HG02588 (cell line): ENCODE measurements around the gene WDR36.

Source experiments
- ATAC-seq: cut with Tn5 transposase; IDR thresholded peaks from one replicate; pipeline ENCODE4 v1.9.1; 2021; ENCODE audit warnings: mild to moderate bottlenecking, moderate library complexity; ENCODE audit not compliant: unreplicated experiment

The WDR36 gene

GRCh38 chr5:111099058-111099778 is 7.1 kb downstream of the WDR36 start:
- no peak for ATAC-seq

DNA sequence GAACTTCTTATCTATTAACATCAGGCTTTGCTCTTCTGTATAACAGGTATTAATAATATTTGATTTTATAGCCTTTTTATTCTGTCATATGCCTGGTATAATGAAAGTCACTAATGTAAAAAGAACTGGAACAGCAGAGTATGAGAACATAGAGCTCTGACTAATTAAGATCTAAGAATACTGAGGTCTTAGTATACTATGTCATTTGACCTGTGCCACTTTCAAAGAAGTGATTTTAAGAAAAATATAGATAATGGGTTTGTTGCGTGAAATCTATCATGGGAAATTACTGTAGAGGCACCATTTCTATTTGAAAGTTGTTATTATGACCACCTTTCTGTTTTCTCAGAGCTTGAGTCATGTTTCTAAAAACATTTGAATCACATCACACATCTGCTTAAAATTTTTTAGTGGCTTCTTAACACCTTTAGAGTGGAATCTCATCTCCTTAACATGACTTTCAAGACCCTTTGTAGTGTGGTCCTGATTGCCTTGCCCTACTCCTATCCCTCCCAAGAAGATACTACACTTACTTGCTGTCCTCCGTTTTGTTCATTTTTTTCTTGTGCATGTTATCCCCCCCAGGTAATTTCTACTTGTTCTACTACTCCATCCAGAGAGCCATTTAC is 14.3 kb downstream of the WDR36 start:
- ATAC-seq: no peak

- ATAC-seq: no peak
Measured at GRCh38 chr5:111107371-111107770, 15.2 kb downstream of the WDR36 start.

DNA sequence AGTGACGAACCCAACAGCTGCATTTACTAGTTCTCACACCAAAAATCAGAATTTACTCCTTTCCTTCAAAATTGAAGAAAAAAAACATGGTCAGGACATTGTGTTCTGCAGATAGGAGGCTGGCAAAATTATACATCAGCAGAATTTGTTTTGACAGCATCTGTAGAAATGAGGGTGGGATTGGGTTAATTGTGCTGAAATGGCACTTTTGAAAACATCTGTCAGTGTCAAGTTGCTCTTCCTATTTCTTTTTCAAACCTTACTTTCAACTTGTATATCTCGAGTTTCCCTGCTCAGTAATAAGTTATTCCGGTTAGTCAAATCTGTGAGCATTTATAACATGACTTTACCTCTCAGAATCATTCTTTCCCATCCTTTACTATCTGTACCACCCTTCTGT is 19.8 kb downstream of the WDR36 start:
- ATAC-seq: no peak

GRCh38 chr5:111113678-111114077 is 21.5 kb downstream of the WDR36 start:
- ATAC-seq: no peak

GRCh38 chr5:111115229-111115628 is 23.1 kb downstream of the WDR36 start:
- no peak for ATAC-seq

- no peak for ATAC-seq
Measured at GRCh38 chr5:111116550-111116949, 24.4 kb downstream of the WDR36 start.

GRCh38 chr5:111117136-111117535 is 25.0 kb downstream of the WDR36 start:
- ATAC-seq: no peak

GRCh38 chr5:111119221-111119620 is 27.1 kb downstream of the WDR36 start:
- no peak for ATAC-seq

- ATAC-seq: peak; percentile 64
Measured at GRCh38 chr5:111119856-111120255, 27.7 kb downstream of the WDR36 start.

DNA sequence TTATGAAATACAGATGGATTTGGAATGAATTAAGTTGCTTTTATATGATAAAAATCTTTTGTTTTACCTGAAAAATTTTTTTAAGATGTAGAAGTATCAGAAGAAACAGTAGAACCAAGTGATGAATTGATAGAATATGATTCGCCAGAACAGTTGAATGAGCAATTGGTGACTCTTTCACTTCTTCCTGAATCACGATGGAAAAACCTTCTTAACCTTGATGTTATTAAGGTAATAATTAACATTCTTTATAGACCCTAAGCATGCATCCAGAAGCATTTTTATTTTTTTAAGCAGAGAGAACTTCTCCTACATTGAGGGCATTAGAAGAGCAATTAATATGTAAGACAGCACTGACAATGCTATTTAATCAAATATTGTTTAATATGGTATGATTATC is 28.8 kb downstream of the WDR36 start:
- ATAC-seq: no peak

DNA sequence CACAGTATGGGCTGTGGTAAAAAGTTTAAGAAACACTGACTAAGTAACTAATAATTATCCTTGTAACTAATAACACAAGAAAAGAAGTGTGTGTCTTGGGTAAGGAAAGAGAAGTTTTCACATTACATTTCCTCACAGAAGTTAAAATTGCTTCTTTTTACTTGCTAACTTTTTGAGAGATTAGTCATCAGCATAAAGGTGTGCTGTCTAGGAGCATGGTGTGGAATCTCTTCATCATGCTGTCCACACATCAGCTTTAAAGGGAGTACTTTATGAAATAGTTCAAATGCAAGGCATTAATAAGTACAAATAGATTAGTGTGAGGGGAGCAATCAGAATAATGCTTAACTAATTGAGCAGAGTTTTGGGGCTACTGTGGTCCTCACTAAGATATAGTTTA is 29.8 kb downstream of the WDR36 start:
- ATAC-seq: no peak

DNA sequence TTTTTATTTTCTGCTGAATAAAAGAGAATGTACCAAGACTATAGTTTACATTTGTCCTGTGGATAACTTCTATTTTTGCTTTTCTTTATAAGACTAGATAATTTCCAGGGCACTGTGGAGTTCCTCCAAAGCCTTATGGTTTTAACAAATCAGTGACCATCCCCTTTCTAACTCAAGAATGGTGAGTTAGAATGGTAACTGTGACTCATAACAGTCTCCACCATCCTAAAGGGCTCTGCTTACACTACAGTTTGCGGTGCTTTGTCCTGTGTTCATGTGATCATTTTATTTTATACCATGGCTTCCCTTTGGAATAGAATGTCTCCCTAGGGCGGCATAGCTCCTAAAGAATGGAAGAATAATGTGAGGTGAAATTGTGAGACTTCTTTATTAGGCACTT is 30.2 kb downstream of the WDR36 start:
- ATAC-seq: no peak

DNA sequence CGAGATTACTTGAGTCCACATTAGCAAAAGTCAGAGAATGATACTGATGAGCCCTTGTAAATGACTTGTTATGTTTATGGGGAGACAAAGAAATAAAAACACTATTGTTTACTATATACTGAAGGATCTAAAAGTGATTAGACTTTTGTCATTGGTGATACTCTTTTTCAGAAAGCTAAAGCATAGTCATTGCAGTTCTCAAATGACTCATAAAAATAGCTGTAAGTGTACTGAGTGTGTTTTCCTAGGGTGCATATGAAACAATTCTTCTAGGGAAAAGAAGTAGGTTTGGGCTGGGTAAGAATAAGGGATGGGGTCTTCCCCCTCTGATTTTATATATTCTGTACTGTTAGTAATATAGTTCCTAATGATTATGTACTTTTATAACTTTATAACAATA is 32.6 kb downstream of the WDR36 start:
- ATAC-seq: no peak

- ATAC-seq: no peak
Measured at GRCh38 chr5:111126896-111127295, 34.7 kb downstream of the WDR36 start.

DNA sequence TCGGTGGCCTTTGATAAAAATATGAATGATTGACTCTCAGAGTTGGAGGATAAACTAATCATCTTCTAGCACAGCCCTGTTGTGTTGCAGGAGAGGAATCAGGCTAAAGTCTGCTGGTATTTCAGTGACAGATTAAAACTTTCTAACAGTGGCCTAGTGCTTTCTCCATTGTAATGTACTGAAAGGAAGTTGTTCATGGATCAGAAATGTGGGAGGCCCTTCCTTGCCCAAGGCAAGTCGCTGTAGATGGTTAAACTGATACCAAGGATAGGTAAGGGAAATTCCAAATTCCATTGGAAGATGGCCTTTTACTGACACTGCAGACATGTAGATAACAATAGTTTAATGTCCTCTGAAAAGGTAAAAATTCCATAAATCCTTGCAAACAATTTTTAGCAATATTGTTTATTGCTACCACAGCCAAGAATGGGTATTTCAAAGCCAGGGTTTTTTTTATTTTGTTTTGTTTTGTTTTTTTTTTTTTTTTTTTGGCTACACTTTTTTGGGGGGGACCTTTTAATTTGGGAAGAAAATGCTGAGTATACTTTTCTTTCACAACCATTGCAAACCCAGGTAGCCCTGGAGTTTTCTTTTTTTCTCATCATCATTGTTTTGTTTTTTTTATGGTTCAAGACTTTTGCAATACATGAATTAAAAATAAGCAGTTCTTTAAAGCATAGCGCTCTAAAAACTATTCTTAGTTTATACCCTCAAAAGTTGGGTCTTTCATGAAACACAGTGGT is 35.5 kb downstream of the WDR36 start:
- ATAC-seq: no peak

DNA sequence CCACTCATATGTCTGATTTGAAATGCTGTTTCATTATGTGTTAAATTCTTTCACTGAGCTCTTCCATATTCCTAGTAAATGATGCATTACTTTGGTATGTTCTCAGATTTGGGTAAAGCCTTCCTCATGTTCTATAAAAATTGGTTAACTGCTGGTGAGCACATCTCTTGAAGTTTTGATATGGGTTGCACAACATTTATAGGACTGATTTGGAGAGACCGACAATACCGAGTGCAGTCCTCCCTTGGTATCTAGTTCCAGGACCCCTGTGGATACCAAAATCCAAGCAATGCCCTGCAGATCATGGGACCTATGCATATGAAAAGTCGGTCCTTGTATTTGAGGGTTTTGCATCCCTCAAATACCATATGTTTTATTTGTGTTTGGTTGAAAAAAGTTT is 37.8 kb downstream of the WDR36 start:
- no peak for ATAC-seq

DNA sequence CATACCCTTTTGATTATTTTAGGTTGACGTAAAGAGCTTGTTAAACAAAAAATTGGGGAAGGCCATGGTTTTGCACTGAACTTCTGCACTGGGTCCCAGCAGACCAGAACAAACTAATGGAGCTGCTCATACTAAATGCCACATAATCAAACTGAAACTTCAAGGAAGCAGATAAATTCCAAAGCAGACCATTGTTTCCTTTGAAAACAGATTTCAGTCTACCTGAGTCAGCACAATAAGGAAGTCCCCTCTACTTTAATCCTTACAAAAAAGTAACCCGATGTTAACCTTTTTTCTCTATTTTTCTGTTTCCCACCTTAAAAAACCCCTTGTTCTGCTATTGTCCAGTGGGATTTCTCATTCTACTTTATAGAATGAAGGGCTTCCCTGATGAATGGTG is 39.2 kb downstream of the WDR36 start:
- ATAC-seq: no peak

GRCh38 chr5:111132076-111132475 is 39.9 kb downstream of the WDR36 start:
- ATAC-seq: no peak

DNA sequence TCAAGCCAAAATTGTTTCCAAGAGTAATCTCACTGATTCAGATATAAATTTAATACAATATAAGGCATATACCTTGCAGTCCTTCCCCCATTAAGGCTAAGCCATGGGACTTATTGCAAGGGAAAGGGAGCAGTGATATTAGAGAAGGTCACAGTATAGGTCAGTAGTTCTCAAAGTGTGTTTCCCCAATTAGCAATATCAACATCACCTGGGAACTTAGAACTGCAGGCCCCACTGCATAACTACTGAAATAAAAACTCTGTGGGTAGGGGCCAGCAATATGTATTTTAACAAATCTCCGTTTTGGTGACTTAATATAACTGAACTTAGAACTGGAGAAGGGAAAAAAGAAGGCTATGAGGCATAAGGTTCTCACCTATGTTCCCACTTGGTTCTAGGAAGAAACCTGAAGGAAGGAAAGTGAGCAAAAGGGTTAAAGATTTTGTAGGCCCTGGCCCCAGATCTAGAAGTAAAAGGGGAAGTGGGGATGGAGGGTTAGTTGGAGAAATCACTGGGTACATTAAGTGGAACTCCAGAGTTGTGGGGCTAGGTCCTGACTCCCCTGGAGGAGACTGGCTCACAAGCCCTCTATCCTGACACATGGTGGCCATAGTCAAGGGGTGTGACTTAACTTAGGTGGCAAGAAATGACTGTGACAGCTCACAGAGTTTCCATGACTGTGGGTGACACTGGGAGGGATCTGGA is 40.7 kb downstream of the WDR36 start:
- no peak for ATAC-seq

DNA sequence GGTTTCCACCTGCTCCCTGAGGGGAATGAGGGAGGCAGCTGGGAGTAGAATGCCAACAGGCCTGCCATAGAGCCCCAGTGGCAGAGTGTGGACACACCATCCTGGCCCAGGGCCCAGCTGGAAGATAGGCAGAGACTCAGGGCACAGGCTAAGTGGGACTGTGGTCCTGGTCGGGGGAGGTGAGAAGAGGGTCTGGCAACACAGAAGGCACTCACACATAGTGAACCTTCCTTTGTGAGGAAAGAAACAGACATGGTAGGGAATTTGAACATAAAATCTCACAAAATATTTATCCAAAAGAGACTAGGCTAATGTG is 41.2 kb downstream of the WDR36 start:
- ATAC-seq: no peak

- ATAC-seq: no peak
Measured at GRCh38 chr5:111134087-111134486, 41.9 kb downstream of the WDR36 start.
